Right lung (tissue), 10 donors: ENCODE measurements around the gene SYNE4. TPM values are rescaled to one million over a fixed set of nuclear protein-coding genes. Genes with fewer than 3 reads are reported as not detected.
"Not testable (repeated sequence)": the region's sequence is repeated elsewhere in the genome, so short reads cannot be mapped to it uniquely, and the experiment has no call there.

Experiments used
- DNase-seq, 2 donors: peaks; one replicate each; pipeline ENCODE4 v3.0.0-alpha.2; 2013
- long read RNA-seq, 8 donors: transcript quantifications; one replicate each; lab custom pipeline, GENCODE V29; 2026
- polyA plus RNA-seq, 5 donors: library from polyadenylated mRNA; unstranded; fragments of 120-200 nt; gene quantifications; one replicate each; pipeline versions ENCODE4 v1.2.1 to v1.2.3, GENCODE V29; 2013; ENCODE audit warnings: inconsistent platforms in 1 of 5, low replicate concordance in 1 of 5; ENCODE audit not compliant: insufficient read length in 5 of 5, insufficient read depth in 1 of 5

The SYNE4 gene, protein sequence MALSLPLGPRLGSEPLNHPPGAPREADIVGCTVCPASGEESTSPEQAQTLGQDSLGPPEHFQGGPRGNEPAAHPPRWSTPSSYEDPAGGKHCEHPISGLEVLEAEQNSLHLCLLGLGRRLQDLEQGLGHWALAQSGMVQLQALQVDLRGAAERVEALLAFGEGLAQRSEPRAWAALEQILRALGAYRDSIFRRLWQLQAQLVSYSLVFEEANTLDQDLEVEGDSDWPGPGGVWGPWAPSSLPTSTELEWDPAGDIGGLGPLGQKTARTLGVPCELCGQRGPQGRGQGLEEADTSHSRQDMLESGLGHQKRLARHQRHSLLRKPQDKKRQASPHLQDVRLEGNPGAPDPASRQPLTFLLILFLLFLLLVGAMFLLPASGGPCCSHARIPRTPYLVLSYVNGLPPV
- polyA plus RNA-seq: 10 to 100 TPM in 2 of 5 donors, 1 to 10 TPM in 3; 6.4 to 10.9 (median 9.9) TPM
- long read RNA-seq, donor 1: 0 reads
- long read RNA-seq, donor 2: 0 reads
- long read RNA-seq, donor 3, partial matches to known transcripts: 0 of 4 reads
- long read RNA-seq, donor 3, other reads (novel, unspliced or antisense): 0 of 4 reads
- long read RNA-seq, donor 4: 0 reads
- long read RNA-seq, donor 5: 0 reads
- long read RNA-seq, donor 6, partial matches to known transcripts: 0 of 4 reads
- long read RNA-seq, donor 6, other reads (novel, unspliced or antisense): 0 of 4 reads
- long read RNA-seq, donor 7, partial matches to known transcripts: 0 of 3 reads
- long read RNA-seq, donor 7, other reads (novel, unspliced or antisense): 0 of 3 reads
- long read RNA-seq, donor 8, partial matches to known transcripts: 0 of 2 reads
- long read RNA-seq, donor 8, other reads (novel, unspliced or antisense): 0 of 2 reads

DNA sequence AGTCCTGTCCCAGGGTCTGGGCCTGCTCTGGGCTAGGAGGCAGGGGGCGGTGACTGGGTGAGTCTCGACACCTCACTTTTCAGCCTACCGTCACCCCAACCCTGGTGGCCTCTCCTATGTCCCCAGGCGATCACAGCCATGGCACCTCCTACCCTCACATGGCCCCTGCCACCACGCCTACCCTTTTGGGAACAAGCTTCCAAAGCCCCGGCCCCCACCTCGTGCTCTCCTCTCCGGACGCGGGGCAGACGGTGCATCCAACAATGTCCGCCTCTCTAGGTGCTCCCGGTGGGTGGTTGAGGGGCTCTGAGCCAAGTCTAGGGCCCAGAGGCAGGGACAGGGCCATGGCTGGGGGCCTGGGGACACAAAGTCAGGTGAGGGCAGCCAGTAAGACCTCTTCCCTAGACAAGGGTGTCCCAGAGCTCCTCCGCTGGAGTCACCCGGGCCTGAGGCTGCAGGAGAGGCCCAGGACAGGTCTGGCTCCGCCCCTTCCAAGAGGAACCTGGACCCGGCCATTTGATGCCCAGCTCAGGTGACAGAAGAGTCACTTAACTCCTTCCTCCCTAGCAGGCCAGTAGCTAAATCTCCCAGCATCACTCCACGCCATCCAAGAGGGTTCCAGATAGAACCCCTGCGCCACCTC, at the start of gene SYNE4:
Gene SYNE4, minus strand, starts transcription at position 478 of the 643 bp plus-strand sequence. Its CDS starts 132 bp downstream, at position 346.
- DNase-seq: no peak

DNA sequence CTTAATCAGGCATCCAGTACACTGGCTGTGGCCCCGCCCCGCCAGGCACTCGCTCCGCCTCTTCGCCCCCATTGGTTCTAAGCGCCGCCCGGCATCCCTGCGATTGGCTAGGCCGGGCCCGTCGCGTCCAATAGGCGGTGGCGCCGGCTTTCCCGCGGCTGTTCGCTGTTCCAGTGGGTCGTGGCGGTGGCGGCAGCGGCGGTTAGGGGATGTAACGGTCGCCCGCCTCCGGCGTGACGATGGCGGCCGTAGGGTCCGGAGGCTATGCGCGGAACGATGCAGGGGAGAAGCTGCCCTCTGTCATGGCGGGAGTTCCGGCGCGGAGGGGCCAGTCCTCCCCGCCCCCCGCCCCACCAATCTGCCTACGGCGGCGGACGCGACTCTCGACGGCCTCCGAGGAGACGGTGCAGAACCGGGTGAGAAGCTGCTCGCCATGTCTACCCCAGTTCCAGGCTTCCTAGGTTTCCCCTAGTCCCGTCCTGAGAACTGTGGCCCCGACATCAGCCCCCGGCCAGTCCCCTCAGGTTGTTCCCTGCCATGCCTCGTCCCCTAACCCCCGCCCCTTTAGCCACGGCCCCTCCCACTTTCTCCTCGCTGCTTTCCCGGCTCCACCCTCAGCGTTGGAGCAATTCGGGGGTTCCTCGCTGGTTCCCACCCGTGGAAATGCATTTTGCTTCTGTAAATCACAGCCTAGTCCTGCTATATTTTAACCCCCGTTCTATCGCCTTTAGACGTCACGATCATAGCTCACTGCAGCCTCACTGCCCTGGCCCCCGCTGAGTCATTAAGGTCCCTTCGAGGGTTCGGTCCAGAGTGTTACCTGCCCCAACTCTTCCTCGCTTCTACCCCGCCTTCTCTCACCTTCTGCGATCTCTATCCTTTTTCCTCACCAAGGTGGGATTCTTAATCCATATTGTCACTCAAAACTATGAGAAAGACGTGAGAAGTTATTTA, 46.4 kb upstream of the SYNE4 start, which contains the start of gene WDR62:
Gene WDR62, plus strand, starts transcription at position 165 of the 954 bp plus-strand sequence. Its CDS starts 75 bp downstream, at position 240.
- no peak for DNase-seq

DNA sequence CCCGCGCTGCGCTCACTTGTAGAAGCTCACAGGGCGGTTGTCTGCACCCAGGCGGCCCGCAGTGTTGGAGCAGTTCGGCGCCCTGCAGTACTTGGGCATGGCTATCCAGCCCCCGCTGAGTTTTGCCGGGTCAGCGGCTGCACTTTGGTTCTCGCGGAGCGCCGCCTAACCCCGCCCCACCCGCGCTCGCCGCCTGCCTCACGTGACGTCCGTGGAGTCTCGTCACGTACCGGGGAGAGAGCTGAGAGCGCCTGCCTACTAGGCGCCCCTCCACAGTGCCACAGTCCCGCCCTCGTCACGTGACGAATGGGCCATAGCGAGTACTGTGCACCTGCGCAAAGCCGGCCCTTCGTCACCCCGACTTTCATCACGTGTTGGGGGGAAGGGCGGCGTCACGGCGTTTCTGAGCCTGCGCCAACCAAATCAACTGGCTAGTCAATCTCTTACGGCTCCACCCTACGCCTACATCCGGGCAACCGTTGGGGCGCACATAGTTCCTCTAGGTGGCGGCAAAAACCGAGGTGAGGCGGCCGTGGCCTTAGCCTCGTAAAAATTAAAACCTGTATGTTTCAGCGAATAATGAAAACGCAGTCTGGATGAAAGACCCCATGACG, 45.6 kb upstream of the SYNE4 start, which contains the start of gene THAP8:
Gene THAP8, minus strand, starts transcription at position 167 of the 614 bp plus-strand sequence. Its CDS starts 68 bp downstream, at position 99.
- DNase-seq: peak; percentile 100

DNA sequence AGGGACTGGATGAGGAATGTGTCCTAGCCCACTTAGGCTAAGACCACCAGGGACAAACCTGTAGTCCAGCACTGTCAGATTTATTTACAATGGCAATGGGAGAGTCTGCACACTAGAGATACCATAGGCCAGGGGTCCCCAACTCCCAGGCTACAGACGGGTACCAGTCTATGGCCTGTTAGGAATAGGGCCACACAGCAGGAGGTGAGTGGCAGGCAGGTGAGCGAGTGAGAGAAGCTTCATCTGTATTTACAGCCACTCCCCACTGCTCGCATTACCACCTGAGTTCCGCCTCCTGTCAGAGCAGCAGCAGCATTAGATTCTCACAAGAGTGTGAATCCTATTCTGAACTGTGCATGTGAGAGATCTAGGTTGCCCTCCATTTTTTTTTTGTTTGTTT, 43.0 kb upstream of the SYNE4 start:
- DNase-seq: no peak

DNA sequence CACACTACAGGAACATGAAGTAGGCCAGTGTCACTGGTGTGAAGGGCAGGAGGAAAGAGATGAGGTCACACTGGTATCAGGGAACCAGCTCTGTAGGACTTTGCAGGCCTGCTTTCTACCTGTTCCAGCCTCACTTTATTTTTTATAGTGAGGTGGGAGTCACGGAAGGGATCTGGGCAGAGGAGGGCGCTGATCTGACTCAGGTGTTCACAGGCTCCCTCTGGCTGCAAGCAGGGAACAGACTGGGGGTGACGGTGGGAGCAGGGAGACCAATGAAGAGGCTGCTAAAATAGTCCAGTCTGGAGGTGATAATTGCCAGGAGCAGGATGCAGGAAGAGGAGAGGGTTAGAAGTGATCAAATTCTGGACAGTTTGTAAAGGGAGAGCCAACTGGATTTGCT, 42.6 kb upstream of the SYNE4 start:
- DNase-seq: no peak

DNA sequence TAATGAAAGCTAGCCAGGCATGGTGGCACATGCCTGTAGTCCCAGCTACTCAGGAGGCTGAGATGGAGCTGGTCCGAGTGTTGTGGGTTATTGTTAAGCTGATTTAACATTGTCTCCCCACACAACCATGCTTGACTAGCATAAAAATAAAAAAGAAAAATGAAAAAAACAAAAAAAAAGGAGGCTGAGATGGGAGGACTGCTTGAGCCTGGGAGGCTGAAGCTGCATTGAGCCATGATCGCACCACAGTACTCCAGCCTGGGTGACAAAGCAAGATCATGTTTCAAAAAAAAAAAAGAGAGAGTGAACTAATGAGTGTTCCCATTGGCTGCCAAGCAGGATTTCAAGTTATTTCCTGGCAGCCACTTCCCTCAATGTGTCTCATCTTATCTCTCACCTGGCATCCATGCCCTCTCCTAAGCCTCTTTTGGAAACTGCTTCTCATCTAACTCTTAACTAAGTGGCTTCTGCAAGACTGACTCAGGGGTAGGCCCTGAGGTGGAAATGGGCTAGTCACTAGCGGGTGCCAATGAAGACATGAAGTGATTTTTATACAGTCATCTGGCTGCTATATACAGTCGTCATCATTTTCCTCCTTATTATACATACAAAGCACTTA, 40.6 kb upstream of the SYNE4 start:
- no peak for DNase-seq

DNA sequence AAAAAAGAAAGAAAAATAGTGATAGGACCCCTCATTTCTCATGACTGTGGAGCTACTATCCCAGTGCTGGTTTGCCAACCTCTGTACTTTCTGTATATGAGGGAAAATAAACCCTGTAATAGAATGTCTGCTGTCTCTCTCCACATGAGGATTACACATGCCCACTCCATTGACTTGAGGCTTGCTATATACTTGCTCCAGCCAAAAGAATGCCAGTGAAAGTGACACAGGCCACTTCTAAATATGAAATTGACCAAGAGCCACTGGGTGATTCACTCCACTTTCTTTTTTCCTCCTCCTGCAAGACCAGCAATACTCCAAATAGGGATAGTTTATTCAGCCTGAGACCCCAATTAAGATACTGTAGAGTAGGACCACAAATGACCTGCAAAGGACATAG, 39.2 kb upstream of the SYNE4 start:
- DNase-seq: no peak

DNA sequence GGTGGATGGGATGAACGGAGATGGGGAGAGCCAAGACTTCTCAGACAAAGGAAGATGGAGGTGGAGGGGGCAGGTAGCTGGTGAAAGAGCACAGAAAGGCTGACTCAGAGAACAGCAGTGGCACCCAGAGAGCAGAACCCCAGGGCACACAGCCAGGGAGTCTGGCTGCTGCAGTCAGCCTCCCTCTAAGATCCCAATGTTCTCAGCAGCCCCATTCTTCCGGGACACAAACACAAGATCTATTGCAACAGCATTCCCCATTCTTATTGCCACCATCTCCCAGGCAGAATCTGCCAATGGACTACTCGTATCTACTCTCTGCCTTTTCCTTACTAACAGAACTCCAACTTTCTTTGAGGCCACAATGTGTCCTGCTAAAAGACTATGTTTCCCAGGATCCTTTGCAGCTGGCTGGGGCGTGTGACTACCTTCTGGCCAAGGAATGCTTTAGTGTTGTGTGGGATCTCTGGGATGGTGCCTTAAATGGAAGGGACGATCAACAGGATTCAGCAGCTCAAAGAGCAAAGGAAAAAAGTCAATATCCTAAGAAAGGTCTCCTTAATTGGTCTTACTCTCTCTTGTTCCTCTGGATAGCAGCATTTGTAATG, 37.9 kb upstream of the SYNE4 start:
- DNase-seq: no peak

DNA sequence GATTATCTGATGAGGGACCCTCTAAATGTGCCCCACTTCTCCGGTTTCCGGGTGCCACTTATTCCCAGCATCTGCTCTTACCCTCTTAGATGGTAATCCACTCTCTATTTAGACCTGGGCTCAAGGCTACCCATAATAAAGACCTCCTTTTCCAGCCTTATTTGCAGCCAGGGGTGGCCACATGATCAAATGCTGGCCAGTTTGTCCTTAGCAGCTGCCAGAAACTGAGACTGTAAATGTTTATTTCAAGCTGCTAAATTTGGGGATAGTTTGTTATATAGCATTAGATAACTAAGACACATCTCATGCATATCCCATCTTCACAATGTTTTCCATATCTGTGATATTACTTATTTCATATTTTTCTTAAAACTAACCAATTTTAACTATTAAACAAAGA, 35.3 kb upstream of the SYNE4 start:
- DNase-seq: no peak

DNA sequence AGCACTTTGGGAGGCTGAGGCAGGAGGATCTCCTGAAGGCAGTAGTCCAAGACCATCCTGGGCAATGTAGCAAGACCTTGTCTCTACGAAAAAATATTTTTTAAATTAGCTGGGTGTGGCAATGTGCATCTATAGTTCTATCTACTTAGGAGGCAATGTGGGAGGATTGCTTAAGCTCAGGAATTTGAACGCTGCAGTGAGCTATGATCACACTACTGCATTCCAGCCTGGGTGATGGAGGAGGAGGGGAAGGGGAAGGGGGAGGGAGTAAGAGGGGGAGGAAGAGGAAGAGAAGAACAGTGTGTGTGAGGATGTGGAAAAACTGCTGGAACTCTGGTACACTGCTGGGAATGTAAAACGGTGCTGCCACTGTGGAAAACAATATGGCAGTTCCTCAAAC, 33.2 kb upstream of the SYNE4 start:
- DNase-seq: peak in 1 of 2 donors; percentile 13

DNA sequence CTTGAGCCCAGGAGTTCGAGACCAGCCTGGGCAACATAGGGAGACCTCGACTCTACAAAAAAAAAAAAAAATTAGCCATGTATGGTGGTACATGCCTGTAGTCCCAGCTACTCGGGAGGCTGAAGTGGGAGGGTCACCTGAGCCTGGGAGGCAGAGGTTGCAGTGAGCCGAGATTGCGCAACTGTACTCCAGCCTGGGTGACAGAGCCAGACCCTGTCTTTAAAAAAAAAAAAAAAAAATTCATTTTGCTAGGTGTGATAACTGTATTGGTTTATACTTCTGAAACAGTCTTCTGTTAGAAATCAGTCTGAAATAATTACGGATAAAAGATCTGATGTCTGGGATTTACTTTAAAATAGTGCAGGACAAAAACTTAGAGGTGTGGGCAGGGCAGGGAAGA, 32.5 kb upstream of the SYNE4 start:
- DNase-seq: not testable (repeated sequence)

DNA sequence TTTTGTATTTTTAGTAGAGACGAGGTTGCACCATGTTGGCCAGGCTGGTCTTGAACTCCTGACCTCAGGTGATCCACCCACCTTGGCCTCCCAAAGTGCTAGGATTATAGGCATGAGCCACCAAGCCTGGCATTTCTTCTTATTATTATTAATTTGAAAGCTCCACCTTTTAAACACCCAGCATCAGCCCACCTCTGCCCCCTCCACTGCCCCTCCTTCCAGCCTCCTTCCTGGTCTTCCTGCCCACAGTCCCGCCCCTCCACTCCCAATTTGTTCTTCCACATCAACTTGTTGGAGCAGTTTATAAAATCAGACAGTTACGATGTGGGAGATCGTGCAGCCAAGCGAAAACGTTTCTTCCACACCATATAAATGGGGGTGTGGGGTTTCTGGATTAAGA, 31.9 kb upstream of the SYNE4 start:
- no peak for DNase-seq

DNA sequence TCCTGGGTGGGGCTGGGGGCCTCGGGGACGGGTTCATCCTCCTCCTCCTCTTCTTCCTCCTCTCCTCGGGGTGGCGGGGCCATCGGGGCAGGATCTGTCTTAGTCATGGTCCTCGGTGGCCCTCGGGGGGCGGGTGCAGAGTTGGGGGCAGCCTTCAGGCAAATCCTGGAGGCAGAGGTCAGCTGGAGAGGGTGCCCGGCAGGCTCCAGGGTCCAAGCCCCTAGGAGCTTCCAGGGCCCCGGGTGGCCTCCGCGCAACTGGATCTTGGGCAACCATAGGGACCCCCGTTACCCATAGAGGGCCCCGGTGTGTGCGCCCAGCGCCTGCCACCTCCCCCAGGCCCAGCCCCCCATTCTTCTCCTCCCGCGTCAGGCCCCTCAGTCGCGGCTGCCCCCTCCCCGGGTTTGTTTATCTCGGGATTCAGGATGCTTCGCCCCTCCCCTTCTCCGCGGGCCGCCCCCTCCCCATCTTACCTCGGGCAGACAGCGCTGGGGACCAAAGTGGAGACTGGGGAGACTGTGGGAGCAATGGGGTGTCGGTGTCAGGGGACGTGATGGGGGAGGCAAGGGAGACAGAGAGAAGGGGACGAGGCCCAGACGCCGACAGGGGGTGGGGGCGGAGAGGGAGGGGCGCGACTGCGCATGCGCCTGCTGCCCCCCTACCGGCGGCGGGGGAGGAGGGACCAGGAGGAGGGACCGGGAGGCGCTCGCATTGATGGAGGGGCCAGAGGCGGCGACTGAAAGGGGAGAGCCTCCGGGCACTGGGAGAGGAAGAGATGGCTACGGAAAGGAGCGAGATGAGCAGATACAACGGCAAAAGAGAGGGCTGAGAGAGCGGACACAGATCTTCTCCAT, 23.9 kb upstream of the SYNE4 start, which contains the start of gene CLIP3:
Gene CLIP3, minus strand, starts transcription at position 623 of the 854 bp plus-strand sequence. Its CDS starts 516 bp downstream, at position 107.
- DNase-seq: peak; percentile 65 to 69

DNA sequence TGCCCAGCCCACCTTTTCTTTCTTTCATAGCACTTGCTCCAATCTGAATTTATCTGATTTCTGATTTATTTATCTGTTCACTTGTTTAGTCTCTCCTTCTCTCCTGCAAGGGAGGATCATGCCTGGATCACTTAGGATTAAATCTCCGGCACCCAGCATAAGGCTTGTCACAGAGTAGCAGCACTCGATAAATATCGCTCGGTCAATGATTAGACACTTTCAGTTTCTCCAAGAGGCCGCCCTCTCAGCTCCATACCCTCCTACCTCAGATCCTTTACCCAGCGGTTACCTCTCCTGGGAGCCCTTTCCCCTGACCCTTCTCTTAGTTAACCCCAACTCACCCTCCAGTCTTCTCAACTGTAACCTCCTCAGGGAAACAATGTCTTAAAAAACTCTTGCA, 22.7 kb upstream of the SYNE4 start:
- no peak for DNase-seq

DNA sequence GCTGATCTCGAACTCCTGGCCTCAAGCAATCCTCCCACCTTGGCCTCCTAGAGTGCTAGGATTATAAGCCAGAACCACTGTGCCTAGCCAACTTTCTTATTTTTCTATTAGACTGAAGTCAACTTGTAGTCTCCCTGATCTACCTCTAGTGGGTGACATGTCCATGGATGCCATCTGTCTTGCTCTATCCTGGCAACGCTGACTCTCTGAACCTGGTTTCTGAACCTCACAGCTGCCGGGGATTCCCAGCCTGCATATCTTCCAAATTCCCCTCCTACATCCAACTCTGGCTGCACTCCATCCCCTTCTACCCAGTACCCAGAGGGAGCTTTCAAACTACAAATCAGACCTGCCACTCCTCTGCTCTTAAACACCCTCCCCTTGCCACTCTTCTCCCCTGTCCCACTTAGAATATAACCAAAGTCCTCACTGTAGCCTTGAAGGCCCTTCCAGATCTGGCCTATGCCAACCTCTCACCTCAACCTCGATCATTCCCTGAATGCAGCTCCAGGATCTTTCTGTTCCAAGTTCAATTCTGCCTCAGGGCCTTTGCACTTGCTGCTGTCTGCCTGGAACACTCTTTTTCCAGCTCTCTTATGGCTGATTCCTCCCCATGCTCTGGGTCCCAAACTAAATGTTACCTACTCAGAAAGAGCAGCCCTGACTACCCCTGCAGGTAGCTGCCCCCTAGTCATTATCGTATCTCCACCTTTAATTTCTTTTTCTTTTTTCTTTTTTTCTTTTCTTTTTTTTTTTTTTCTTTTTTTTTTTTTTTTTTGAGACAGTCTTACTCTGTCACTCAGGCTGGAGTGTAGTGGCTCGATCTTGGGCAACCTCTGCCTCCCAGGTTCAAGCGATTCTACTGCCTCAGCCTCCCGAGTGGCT, 21.9 kb upstream of the SYNE4 start:
- DNase-seq: no peak

DNA sequence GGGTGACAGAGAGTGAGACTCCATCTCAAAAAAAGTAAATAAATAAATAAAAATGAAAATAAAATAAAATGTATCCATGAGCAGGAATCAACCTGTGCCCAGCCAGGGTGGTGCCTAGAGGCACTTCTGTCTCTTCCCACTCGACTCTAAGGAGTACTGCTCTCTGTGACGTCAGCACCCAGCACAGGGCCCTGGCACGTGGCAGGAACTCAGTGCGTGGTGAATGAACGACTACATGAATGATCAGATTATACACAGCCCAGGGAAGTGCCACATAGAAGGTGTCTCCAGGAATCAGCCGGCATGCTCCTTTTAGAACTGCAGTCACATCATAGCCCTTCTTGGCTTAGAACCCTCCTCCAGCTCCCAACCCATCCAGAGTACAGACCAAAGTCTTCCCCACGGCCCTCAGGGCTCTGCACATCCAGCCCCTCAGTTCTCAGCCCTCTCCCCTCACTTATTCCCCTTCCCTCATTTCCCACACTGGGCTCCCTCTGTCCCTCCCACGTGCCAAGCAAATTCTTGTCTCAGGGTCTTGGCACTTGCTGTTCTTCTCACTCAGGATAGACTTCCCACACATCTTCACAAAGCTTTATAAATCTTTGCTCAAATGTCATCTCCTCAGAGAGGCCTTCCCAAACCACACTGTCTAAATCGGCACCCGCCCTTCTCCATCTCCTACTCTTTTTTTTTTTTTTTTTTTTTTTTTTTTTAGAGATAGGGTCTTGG, 19.9 kb upstream of the SYNE4 start:
- no peak for DNase-seq
